ENCODE data around the gene PLCL2.

Gene PLCL2

GRCh38 chr3:17059989-17060550, 175.3 kb downstream of the PLCL2 start:
- FAIRE-seq = peak; percentile 25

GRCh38 chr3:17061005-17061404, 176.2 kb downstream of the PLCL2 start:
- TF ChIP-seq CTCF (IDR thresholded peaks at IDR 0.05; ENCODE audit: insufficient read depth, missing control alignments) = no peak
- DNase-seq (ENCODE audit: insufficient read length, low spot score) (no peak), FAIRE-seq (no peak)

More at GRCh38 chr3:17059989-17060550, 175.3 kb downstream of the PLCL2 start:
- TF ChIP-seq CTCF (IDR thresholded peaks at IDR 0.05; ENCODE audit: insufficient read depth, missing control alignments) = no peak
- no peak for DNase-seq (ENCODE audit: insufficient read length, low spot score)

- DNase-seq (ENCODE audit: insufficient read length, low spot score) (no peak), FAIRE-seq (no peak)
- TF ChIP-seq CTCF (IDR thresholded peaks at IDR 0.05; ENCODE audit: insufficient read depth, missing control alignments) = no peak
These were observed 178.0 kb downstream of the PLCL2 start for GRCh38 chr3:17062736-17063135.

GRCh38 chr3:17063596-17063995, 178.8 kb downstream of the PLCL2 start:
- no peak for FAIRE-seq
- no peak for DNase-seq (ENCODE audit: insufficient read length, low spot score)
- no peak for TF ChIP-seq CTCF (IDR thresholded peaks at IDR 0.05; ENCODE audit: insufficient read depth, missing control alignments)

GRCh38 chr3:17065315-17065714, 180.6 kb downstream of the PLCL2 start:
- DNase-seq (ENCODE audit: insufficient read length, low spot score) (no peak), FAIRE-seq (no peak)
- TF ChIP-seq CTCF (IDR thresholded peaks at IDR 0.05; ENCODE audit: insufficient read depth, missing control alignments) = no peak

GRCh38 chr3:17065881-17066280, 181.1 kb downstream of the PLCL2 start:
- DNase-seq (ENCODE audit: insufficient read length, low spot score) (no peak), FAIRE-seq (no peak)
- no peak for TF ChIP-seq CTCF (IDR thresholded peaks at IDR 0.05; ENCODE audit: insufficient read depth, missing control alignments)

- no peak for TF ChIP-seq CTCF (IDR thresholded peaks at IDR 0.05; ENCODE audit: insufficient read depth, missing control alignments)
- FAIRE-seq = no peak
- DNase-seq (ENCODE audit: insufficient read length, low spot score) = no peak
These were observed 185.0 kb downstream of the PLCL2 start for GRCh38 chr3:17069754-17070153.

Data from D721Med (cell line).